GM12892 (cell line): ENCODE measurements around the gene PTK6. TPM values are rescaled to one million over a fixed set of nuclear protein-coding genes. Genes with fewer than 3 reads are reported as not detected.

Source experiments
- DNase-seq: peaks from one replicate; pipeline ENCODE4 v3.0.0; 2011; ENCODE audit not compliant: insufficient read length
- FAIRE-seq: peaks from 2 replicates; lab custom pipeline; 2011; peaks lifted over from hg19 to GRCh38; lab: Jason Lieb, UNC
- POLR2A ChIP-seq: IDR thresholded peaks from 2 replicates; pipeline ENCODE4 v1.6.1; 2011; ENCODE audit warnings: low read depth, low read length, control low read depth
- POLR2AphosphoS5 ChIP-seq: IDR thresholded peaks from 2 replicates; pipeline ENCODE4 v1.6.1; 2011; ENCODE audit warnings: low read depth, low read length, control low read depth
- TAF1 ChIP-seq: IDR thresholded peaks from 2 replicates; pipeline ENCODE4 v1.6.1; 2011; ENCODE audit warnings: low read depth, mild to moderate bottlenecking, control low read depth, low read length, borderline replicate concordance
- polyA plus RNA-seq: library from polyadenylated mRNA; unstranded; fragments of >200 nt; gene quantifications from one replicate; pipeline ENCODE4 v1.2.1, GENCODE V29; 2012; ENCODE audit warnings: missing spikeins, inconsistent platforms; ENCODE audit not compliant: missing spikeins

The PTK6 gene
- 0.72 TPM for polyA plus RNA-seq

- TF ChIP-seq POLR2AphosphoS5 (no peak), TAF1 (no peak), POLR2A (no peak)
- FAIRE-seq (no peak), DNase-seq (no peak)
Measured at GRCh38 chr20:63536997-63537524, at the start of gene PTK6. TSS of gene PTK6 (minus strand) at chr20:63537376. CDS start at chr20:63537314, 62 bp downstream.

GRCh38 chr20:63586797-63587196, 49.6 kb upstream of the PTK6 start:
- TF ChIP-seq POLR2AphosphoS5 (no peak), TAF1 (no peak), POLR2A (no peak)
- no peak for FAIRE-seq
- no peak for DNase-seq

- TF ChIP-seq POLR2A: no peak
- DNase-seq (no peak), FAIRE-seq (no peak)
Measured at GRCh38 chr20:63585616-63586565, 48.7 kb upstream of the PTK6 start.

GRCh38 chr20:63582382-63583063, 45.3 kb upstream of the PTK6 start:
- FAIRE-seq: no peak
- TF ChIP-seq POLR2AphosphoS5 (no peak), TAF1 (no peak), POLR2A (no peak)

GRCh38 chr20:63580796-63581461, 43.8 kb upstream of the PTK6 start:
- DNase-seq (peak; percentile 66), FAIRE-seq (peak; percentile 40)
- TF ChIP-seq TAF1 (no peak), POLR2AphosphoS5 (no peak), POLR2A (no peak)

More at GRCh38 chr20:63582382-63583063, 45.3 kb upstream of the PTK6 start:
- no peak for DNase-seq

GRCh38 chr20:63579017-63579694, 42.0 kb upstream of the PTK6 start:
- DNase-seq: no peak
- FAIRE-seq: no peak
- TF ChIP-seq POLR2A: no peak
- no peak for TF ChIP-seq POLR2AphosphoS5
- TF ChIP-seq TAF1: no peak

GRCh38 chr20:63578224-63579016, 41.2 kb upstream of the PTK6 start:
- DNase-seq: no peak
- TF ChIP-seq POLR2AphosphoS5: no peak
- no peak for TF ChIP-seq TAF1
- no peak for TF ChIP-seq POLR2A
- no peak for FAIRE-seq

GRCh38 chr20:63577317-63577894, 40.2 kb upstream of the PTK6 start:
- TF ChIP-seq POLR2AphosphoS5 (no peak), TAF1 (no peak), POLR2A (no peak)
- DNase-seq: no peak
- FAIRE-seq: no peak

GRCh38 chr20:63576311-63576710, 39.1 kb upstream of the PTK6 start:
- FAIRE-seq: no peak
- no peak for DNase-seq
- no peak for TF ChIP-seq POLR2A
- no peak for TF ChIP-seq TAF1
- TF ChIP-seq POLR2AphosphoS5: no peak
